H9 (cell line): Measurements from ENCODE around the gene C3orf38. TPM values are rescaled to one million over a fixed set of nuclear protein-coding genes. Genes with fewer than 3 reads are reported as not detected.

Experiments used
- DNase-seq: peaks from one replicate; pipeline ENCODE4 v3.0.0-alpha.2; 2017
- H2AFZ ChIP-seq: one replicate; pipeline ENCODE4 v1.6.1; 2013; ENCODE audit warnings: mild to moderate bottlenecking, low read length, control low read depth, moderate library complexity
- H2AK5ac ChIP-seq: 2 replicates; pipeline ENCODE4 v1.6.1; 2013; ENCODE audit warnings: low read length, control low read depth, mixed read lengths; ENCODE audit not compliant: insufficient read length
- H2BK120ac ChIP-seq: one replicate; pipeline ENCODE4 v1.6.1; 2013; ENCODE audit warnings: low read depth, mild to moderate bottlenecking, low read length, control low read depth, inconsistent platforms; ENCODE audit not compliant: poor library complexity, severe bottlenecking
- H2BK12ac ChIP-seq: 2 replicates; pipeline ENCODE4 v1.6.1; 2013; ENCODE audit warnings: low read length, control low read depth, mixed read lengths, low read depth; ENCODE audit not compliant: insufficient read length
- H2BK15ac ChIP-seq: 2 replicates; pipeline ENCODE4 v1.6.1; 2013; ENCODE audit warnings: low read depth, low read length, control low read depth
- H2BK20ac ChIP-seq: one replicate; pipeline ENCODE4 v1.6.1; 2013; ENCODE audit warnings: low read depth, mild to moderate bottlenecking, low read length, control low read depth, inconsistent platforms; ENCODE audit not compliant: poor library complexity, severe bottlenecking
- H2BK5ac ChIP-seq: 2 replicates; pipeline ENCODE4 v1.6.1; 2013; ENCODE audit warnings: low read length, control low read depth, mixed read lengths; ENCODE audit not compliant: insufficient read length
- H3K14ac ChIP-seq: 2 replicates; pipeline ENCODE4 v1.6.1; 2013; ENCODE audit warnings: low read length, control low read depth; ENCODE audit not compliant: insufficient read depth
- H3K18ac ChIP-seq: 2 replicates; pipeline ENCODE4 v1.6.1; 2013; ENCODE audit warnings: low read depth, mild to moderate bottlenecking, mixed read lengths, low read length, control low read depth; ENCODE audit not compliant: insufficient read length
- H3K23ac ChIP-seq: 2 replicates; pipeline ENCODE4 v1.6.1; 2013; ENCODE audit warnings: low read length, control low read depth, mixed read lengths, low read depth; ENCODE audit not compliant: insufficient read length
- H3K23me2 ChIP-seq: 2 replicates; pipeline ENCODE4 v1.6.1; 2013; ENCODE audit warnings: low read depth, mild to moderate bottlenecking, mixed read lengths, low read length, control low read depth; ENCODE audit not compliant: insufficient read length, poor library complexity, severe bottlenecking
- H3K27ac ChIP-seq: 2 replicates; pipeline ENCODE4 v1.5.1; 2013; ENCODE audit warnings: low read length, control low read depth, mixed read lengths, low read depth; ENCODE audit not compliant: insufficient read length
- H3K27me3 ChIP-seq: 2 replicates; pipeline ENCODE4 v1.6.1; 2013; ENCODE audit warnings: low read length, control low read depth, inconsistent platforms; ENCODE audit not compliant: insufficient read depth
- H3K4ac ChIP-seq: 2 replicates; pipeline ENCODE4 v1.6.1; 2013; ENCODE audit warnings: low read depth, mild to moderate bottlenecking, control low read depth, inconsistent platforms, low read length, moderate library complexity
- H3K4me1 ChIP-seq: 2 replicates; pipeline ENCODE4 v1.6.1; 2013; ENCODE audit warnings: low read length, control low read depth, inconsistent platforms; ENCODE audit not compliant: insufficient read depth
- H3K4me2 ChIP-seq: 2 replicates; pipeline ENCODE4 v1.6.1; 2013; ENCODE audit warnings: low read length, control low read depth, mixed read lengths; ENCODE audit not compliant: insufficient read length, insufficient read depth
- H3K56ac ChIP-seq: 2 replicates; pipeline ENCODE4 v1.6.1; 2013; ENCODE audit warnings: low read depth, mild to moderate bottlenecking, mixed read lengths, low read length, control low read depth; ENCODE audit not compliant: insufficient read length
- H3K79me1 ChIP-seq: 2 replicates; pipeline ENCODE4 v1.6.1; 2013; ENCODE audit warnings: low read depth, mild to moderate bottlenecking, moderate library complexity, low read length, control low read depth, inconsistent platforms; ENCODE audit not compliant: insufficient read depth, poor library complexity, severe bottlenecking
- H3K79me2 ChIP-seq: 2 replicates; pipeline ENCODE4 v1.6.1; 2013; ENCODE audit warnings: low read length, control low read depth, inconsistent platforms; ENCODE audit not compliant: insufficient read depth
- H3K9ac ChIP-seq: 2 replicates; pipeline ENCODE4 v1.6.1; 2013; ENCODE audit warnings: low read length, control low read depth, mixed read lengths; ENCODE audit not compliant: insufficient read length; ENCODE audit errors: extremely low read depth
- H3K9me3 ChIP-seq: one replicate; pipeline ENCODE4 v1.6.1; 2013; ENCODE audit warnings: low read depth, low read length, inconsistent platforms; ENCODE audit not compliant: control insufficient read depth
- H3T11ph ChIP-seq: one replicate; pipeline ENCODE4 v1.6.1; 2013; ENCODE audit warnings: mild to moderate bottlenecking, low read length, control low read depth, inconsistent platforms
- H4K20me1 ChIP-seq: one replicate; pipeline ENCODE4 v1.6.1; 2013; ENCODE audit not compliant: control insufficient read depth, insufficient read length, insufficient read depth
- H4K5ac ChIP-seq: 2 replicates; pipeline ENCODE4 v1.6.1; 2013; ENCODE audit warnings: low read depth, mild to moderate bottlenecking, mixed read lengths, low read length, control low read depth; ENCODE audit not compliant: insufficient read length
- H4K8ac ChIP-seq: replicated peaks from 2 replicates; pipeline ENCODE4 v1.6.1; 2013; ENCODE audit warnings: low read length, control low read depth, mixed read lengths, low read depth; ENCODE audit not compliant: insufficient read length
- H4K91ac ChIP-seq: 2 replicates; pipeline ENCODE4 v1.6.1; 2013; ENCODE audit warnings: low read depth, mild to moderate bottlenecking, moderate library complexity, mixed read lengths, low read length, control low read depth; ENCODE audit not compliant: insufficient read length
- H3K27ac Mint-ChIP-seq, 3 experiments: 2 replicates in 2 of 3; 3 replicates in 1 of 3; pipeline ENCODE4 v1.8.0; 2020 to 2021; ENCODE audit warnings: mixed read lengths in 3 of 3, mild to moderate bottlenecking in 1 of 3, moderate library complexity in 1 of 3
- H3K27me3 Mint-ChIP-seq: 2 replicates; pipeline ENCODE4 v1.8.0; 2021; ENCODE audit warnings: low read depth, mild to moderate bottlenecking, moderate library complexity, mixed read lengths
- H3K36me3 Mint-ChIP-seq, 3 experiments: 2 replicates in 2 of 3; 3 replicates in 1 of 3; pipeline ENCODE4 v1.8.0; 2020 to 2021; ENCODE audit warnings: low read depth in 3 of 3, mixed read lengths in 3 of 3; ENCODE audit not compliant: insufficient read depth in 1 of 3
- H3K4me1 Mint-ChIP-seq, 2 experiments: 2 replicates each; pipeline ENCODE4 v1.8.0; 2020; ENCODE audit warnings: mixed read lengths in 2 of 2
- H3K4me3 Mint-ChIP-seq, 2 experiments: 2 replicates in 1 of 2; 3 replicates in 1 of 2; pipeline ENCODE4 v1.8.0; 2020 to 2021; ENCODE audit warnings: mild to moderate bottlenecking in 2 of 2, mixed read lengths in 2 of 2, moderate library complexity in 1 of 2
- H3K9me3 Mint-ChIP-seq, 2 experiments: 2 replicates in 1 of 2; 3 replicates in 1 of 2; pipeline ENCODE4 v1.8.0; 2020; ENCODE audit warnings: mild to moderate bottlenecking in 2 of 2, mixed read lengths in 2 of 2, moderate library complexity in 1 of 2
- WGBS: extraction: QIAGEN DNeasy Blood & Tissue Kit; methylation state at CpG from one replicate; pipeline ENCODE4 v1.1.7; 2013; ENCODE audit warnings: missing lambda C conversion rate, low lambda C conversion rate, mixed read lengths; ENCODE audit not compliant: insufficient read length; ENCODE audit errors: extremely low coverage; 5-methylcytosine and 5-hydroxymethylcytosine counted together
- total RNA-seq: library from RNA; stranded (reverse); gene quantifications from 2 replicates; pipeline ENCODE4 v1.2.1, GENCODE V29; 2021
- TF ChIP-seq, protein P1 (sequence below): fragments of 200-600 bp; sonication (generic); conservative IDR thresholded peaks from 3 replicates; pipeline ENCODE4 v1.8.0; 2021; ENCODE audit warnings: antibody characterized with exemption, mild to moderate bottlenecking

C3orf38 gene
- total RNA-seq, 1 experiment from 2014 or later: 36.6 TPM

- Histone ChIP-seq H3K79me2 (no peaks in the 10 kb centered on the region), H4K8ac (no peak overlapping the region), H3T11ph (no peak overlapping the region), H2BK120ac (no peak overlapping the region), H3K27me3 (no peaks in the 10 kb centered on the region), H2BK15ac (no peak overlapping the region), H2AK5ac (no peak overlapping the region), H4K20me1 (no peaks in the 10 kb centered on the region), H3K9me3 (no peaks in the 10 kb centered on the region), H3K23me2 (no peaks in the 10 kb centered on the region), H3K23ac (no peak overlapping the region), H3K14ac (no peak overlapping the region), H4K91ac (no peak overlapping the region), H3K4me2 (no peak overlapping the region), H3K18ac (no peak overlapping the region), H3K56ac (no peak overlapping the region), H2BK5ac (no peak overlapping the region), H2BK12ac (no peak overlapping the region), H3K4ac (no peak overlapping the region), H3K9ac (no peak overlapping the region), H2BK20ac (no peak overlapping the region), H3K79me1 (no peaks in the 10 kb centered on the region), H3K4me1 (no peaks in the 10 kb centered on the region), H4K5ac (no peak overlapping the region), H2AFZ (no peak overlapping the region), H3K27ac (no peak overlapping the region)
- Mint-ChIP-seq H3K36me3 (peaks cover 3 to 18% (median 6%) of the 10 kb centered on the region in 3 experiments; a peak in 4 of 7 replicates), H3K27ac (peak overlapping the region in 2 of 3 experiments; percentile 65 to 75; a peak in 3 of 7 replicates), H3K27me3 (no peaks in the 10 kb centered on the region), H3K4me3 (no peak overlapping the region), H3K4me1 (peaks cover 22 to 34% of the 10 kb centered on the region in 2 experiments), H3K9me3 (peaks cover 5 to 13% of the 10 kb centered on the region in 2 experiments; a peak in 4 of 5 replicates)
- no peak for DNase-seq
- TF ChIP-seq, protein P1, sequence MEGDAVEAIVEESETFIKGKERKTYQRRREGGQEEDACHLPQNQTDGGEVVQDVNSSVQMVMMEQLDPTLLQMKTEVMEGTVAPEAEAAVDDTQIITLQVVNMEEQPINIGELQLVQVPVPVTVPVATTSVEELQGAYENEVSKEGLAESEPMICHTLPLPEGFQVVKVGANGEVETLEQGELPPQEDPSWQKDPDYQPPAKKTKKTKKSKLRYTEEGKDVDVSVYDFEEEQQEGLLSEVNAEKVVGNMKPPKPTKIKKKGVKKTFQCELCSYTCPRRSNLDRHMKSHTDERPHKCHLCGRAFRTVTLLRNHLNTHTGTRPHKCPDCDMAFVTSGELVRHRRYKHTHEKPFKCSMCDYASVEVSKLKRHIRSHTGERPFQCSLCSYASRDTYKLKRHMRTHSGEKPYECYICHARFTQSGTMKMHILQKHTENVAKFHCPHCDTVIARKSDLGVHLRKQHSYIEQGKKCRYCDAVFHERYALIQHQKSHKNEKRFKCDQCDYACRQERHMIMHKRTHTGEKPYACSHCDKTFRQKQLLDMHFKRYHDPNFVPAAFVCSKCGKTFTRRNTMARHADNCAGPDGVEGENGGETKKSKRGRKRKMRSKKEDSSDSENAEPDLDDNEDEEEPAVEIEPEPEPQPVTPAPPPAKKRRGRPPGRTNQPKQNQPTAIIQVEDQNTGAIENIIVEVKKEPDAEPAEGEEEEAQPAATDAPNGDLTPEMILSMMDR: no peak
- no CpG with 5 or more reads among the region's 2 CpGs for WGBS
Measured at GRCh38 chr3:88195951-88196434, 46.2 kb downstream of the C3orf38 start.
